ENCODE measurements around the gene CBFA2T2.

Gene CBFA2T2

GRCh38 chr20:33583143-33583542, 93.2 kb downstream of the CBFA2T2 start:
- no peak for DNase-seq

GRCh38 chr20:33584976-33585375, 95.1 kb downstream of the CBFA2T2 start:
- DNase-seq = no peak

GRCh38 chr20:33585413-33585812, 95.5 kb downstream of the CBFA2T2 start:
- no peak for DNase-seq

- no peak for DNase-seq
Measured at GRCh38 chr20:33589059-33589458, 99.2 kb downstream of the CBFA2T2 start.

GRCh38 chr20:33591901-33592300, 102.0 kb downstream of the CBFA2T2 start:
- peak; percentile 26 to 38 for DNase-seq

- DNase-seq = no peak
Measured at GRCh38 chr20:33594743-33595142, 104.8 kb downstream of the CBFA2T2 start.

GRCh38 chr20:33600414-33600813, 110.5 kb downstream of the CBFA2T2 start:
- no peak for DNase-seq

GRCh38 chr20:33600981-33601380, 111.1 kb downstream of the CBFA2T2 start:
- no peak for DNase-seq

- DNase-seq = no peak
Measured at GRCh38 chr20:33601861-33602260, 112.0 kb downstream of the CBFA2T2 start.

- no peak for DNase-seq
Measured at GRCh38 chr20:33602826-33603590, 113.1 kb downstream of the CBFA2T2 start.

- no peak for DNase-seq
Measured at GRCh38 chr20:33604084-33604990, 114.4 kb downstream of the CBFA2T2 start.

GRCh38 chr20:33604991-33605370, 115.1 kb downstream of the CBFA2T2 start:
- DNase-seq = no peak

- DNase-seq = no peak
Measured at GRCh38 chr20:33606118-33606771, 116.3 kb downstream of the CBFA2T2 start.

GRCh38 chr20:33609504-33609903, 119.6 kb downstream of the CBFA2T2 start:
- DNase-seq = no peak

GRCh38 chr20:33611106-33611505, 121.2 kb downstream of the CBFA2T2 start:
- DNase-seq = no peak

GRCh38 chr20:33612001-33612400, 122.1 kb downstream of the CBFA2T2 start:
- no peak for DNase-seq

GRCh38 chr20:33621717-33622400, 132.0 kb downstream of the CBFA2T2 start:
- no peak for DNase-seq

- no peak for DNase-seq
Measured at GRCh38 chr20:33622705-33623365, 132.9 kb downstream of the CBFA2T2 start.

- peak in 1 of 2 donors; percentile 53 for DNase-seq
Measured at GRCh38 chr20:33624399-33624798, 134.5 kb downstream of the CBFA2T2 start.

GRCh38 chr20:33626190-33626589, 136.3 kb downstream of the CBFA2T2 start:
- DNase-seq = no peak

GRCh38 chr20:33627577-33628216, 137.8 kb downstream of the CBFA2T2 start:
- no peak for DNase-seq

GRCh38 chr20:33629533-33629932, 139.6 kb downstream of the CBFA2T2 start:
- DNase-seq = no peak

All from CD4-positive, alpha-beta T cell treated with Interleukin-4 for 1 hour (primary cell).